ENCODE data around the gene MYO1F. TPM values are rescaled to one million over a fixed set of nuclear protein-coding genes. Genes with fewer than 3 reads are reported as not detected.

MYO1F gene
- total RNA-seq, 1 experiment from 2014 or later: 0.03 TPM

DNA sequence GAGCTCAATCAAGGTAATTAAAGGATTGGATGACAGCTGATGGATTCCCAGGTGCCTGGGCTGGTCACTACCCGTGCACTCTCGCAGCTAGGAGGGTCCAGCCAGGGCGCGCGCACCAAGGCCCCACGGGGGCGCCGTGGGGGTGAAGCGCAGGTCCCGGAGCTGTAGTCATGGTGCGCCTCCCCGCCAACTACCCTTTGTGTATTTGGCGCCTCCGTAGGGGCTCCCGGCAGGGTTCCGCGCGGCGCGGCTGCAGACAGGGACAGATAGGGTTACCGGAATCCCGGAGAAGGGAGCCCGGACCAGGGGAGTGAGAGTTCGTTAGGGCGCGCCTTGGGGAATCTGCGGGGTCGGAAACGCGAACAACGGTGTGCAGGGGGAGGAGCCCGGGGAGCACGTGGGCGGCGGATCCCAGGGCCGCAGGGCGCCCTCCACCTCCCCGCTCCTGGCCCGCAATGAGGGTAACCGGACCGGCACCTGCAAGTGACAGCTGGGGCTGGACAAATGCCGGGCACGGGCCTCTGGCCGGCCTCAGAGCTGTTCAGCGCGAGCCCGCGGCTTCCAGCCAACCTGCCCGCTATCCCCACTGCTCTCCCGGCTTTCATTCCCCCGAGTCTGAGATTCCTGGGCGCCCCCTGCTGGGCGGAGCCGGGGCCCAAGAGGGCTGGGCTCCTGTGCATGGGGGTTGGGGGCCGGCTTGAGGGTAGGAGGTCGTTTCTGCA, 71.4 kb downstream of the MYO1F start:
- in situ Hi-C loops (cut with HindIII; ENCODE audit: low pct_unique_long_range_greater_than_20kb, low sequenced_read_pairs): no loop called here
- DNase-seq (ENCODE audit: low read depth): peak; percentile 49

- no peak for DNase-seq (ENCODE audit: low read depth)
- in situ Hi-C loops (cut with HindIII; ENCODE audit: low pct_unique_long_range_greater_than_20kb, low sequenced_read_pairs): no loop called here
Observed at GRCh38 chr19:8504919-8505318, 72.3 kb downstream of the MYO1F start.

GRCh38 chr19:8504171-8504570, 73.1 kb downstream of the MYO1F start:
- in situ Hi-C loops (cut with HindIII; ENCODE audit: low pct_unique_long_range_greater_than_20kb, low sequenced_read_pairs): no loop called here
- DNase-seq (ENCODE audit: low read depth): no peak

DNA sequence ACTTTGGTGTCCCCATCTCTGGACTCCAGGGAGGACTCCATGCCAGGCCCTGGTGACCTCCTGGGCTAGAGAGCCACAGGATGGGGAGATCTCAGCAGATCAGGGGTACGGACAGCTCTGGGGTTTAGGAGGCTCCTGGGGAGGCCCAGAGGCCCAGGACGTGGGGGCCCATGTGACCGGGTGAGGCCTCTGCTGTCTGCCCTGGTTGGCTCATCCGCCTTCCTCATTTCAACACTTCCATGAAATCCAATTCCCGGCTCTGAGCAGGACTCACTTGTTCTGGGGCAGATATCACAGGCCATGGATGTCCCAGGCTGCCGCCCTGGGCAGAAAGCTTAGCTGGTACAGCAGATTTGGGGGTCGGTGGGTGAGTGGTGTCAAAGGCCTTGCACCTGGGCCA, 73.7 kb downstream of the MYO1F start:
- in situ Hi-C loops (cut with HindIII; ENCODE audit: low pct_unique_long_range_greater_than_20kb, low sequenced_read_pairs): no loop called here
- no peak for DNase-seq (ENCODE audit: low read depth)

DNA sequence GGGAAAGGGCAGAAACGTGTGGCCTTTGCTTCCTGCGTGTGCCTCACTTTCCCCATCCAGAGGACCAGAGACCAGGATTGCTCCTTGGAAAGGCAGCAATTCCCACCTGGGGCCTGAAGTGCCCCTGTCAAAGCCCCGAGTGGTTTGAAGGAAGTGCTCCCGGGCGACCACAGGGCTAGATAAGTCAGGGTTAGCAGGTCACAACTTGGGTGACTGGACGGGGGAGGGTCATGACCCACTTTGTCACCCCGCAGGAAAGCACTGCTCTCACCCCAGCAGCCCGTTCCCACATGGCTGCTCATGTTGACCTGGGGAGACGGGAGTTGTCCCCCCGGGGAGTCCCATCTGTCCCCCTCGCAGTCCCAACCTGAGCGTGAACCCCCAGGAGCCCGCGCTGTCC, 75.3 kb downstream of the MYO1F start:
- in situ Hi-C loops (cut with HindIII; ENCODE audit: low pct_unique_long_range_greater_than_20kb, low sequenced_read_pairs): no loop called here
- DNase-seq (ENCODE audit: low read depth): no peak

DNA sequence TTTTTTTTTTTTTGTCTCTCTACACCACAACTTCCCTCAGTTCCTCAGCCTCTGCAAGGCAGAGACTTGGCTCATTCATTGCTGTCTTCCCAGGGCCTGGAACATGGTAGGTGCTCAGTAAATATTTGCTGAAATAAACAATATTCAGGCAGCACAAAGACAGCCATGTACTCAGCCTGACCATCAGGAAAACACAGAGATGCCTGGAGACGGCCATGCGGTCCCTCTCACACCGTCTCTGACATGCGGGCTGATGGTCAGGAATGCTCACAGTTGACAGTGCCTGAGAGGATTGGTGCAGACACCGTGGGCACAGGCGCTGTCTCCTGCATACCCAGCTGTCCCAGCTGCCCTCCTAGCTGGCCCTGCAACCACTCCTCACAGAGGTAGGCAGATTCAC, 75.7 kb downstream of the MYO1F start:
- in situ Hi-C loops (cut with HindIII; ENCODE audit: low pct_unique_long_range_greater_than_20kb, low sequenced_read_pairs): no loop called here
- DNase-seq (ENCODE audit: low read depth): no peak

GRCh38 chr19:8500158-8500557, 77.1 kb downstream of the MYO1F start:
- in situ Hi-C loops (cut with HindIII; ENCODE audit: low pct_unique_long_range_greater_than_20kb, low sequenced_read_pairs): no loop called here
- no peak for DNase-seq (ENCODE audit: low read depth)

GRCh38 chr19:8499048-8499833, 78.0 kb downstream of the MYO1F start:
- in situ Hi-C loops (cut with HindIII; ENCODE audit: low pct_unique_long_range_greater_than_20kb, low sequenced_read_pairs): no loop called here
- DNase-seq (ENCODE audit: low read depth): no peak

- no peak for DNase-seq (ENCODE audit: low read depth)
- in situ Hi-C loops (cut with HindIII; ENCODE audit: low pct_unique_long_range_greater_than_20kb, low sequenced_read_pairs): no loop called here
Observed at GRCh38 chr19:8498295-8498694, 78.9 kb downstream of the MYO1F start.

DNA sequence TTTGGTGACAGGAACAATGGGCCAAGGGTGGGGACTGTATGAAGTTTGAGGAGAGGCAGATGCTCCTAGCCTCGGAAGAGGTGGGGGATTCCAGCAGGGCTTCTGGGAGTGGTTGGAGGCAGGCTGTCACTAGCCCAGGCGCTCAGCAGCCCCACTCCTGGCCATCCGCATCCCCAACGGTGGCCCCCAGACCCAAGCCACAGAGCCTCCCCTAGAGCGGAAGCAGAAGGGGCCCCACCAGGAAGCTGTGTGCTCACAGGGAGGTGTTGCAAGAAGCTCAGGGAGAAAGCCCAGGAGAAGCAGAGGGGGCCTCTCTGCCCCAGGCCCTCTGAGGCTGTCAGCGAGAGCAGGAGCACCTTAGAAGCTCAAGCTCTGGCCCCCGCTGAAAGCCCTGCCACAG, 83.1 kb downstream of the MYO1F start:
- DNase-seq (ENCODE audit: low read depth): no peak
- in situ Hi-C loops (cut with HindIII; ENCODE audit: low pct_unique_long_range_greater_than_20kb, low sequenced_read_pairs): no loop called here

GRCh38 chr19:8491574-8491973, 85.7 kb downstream of the MYO1F start:
- no peak for DNase-seq (ENCODE audit: low read depth)
- in situ Hi-C loops (cut with HindIII; ENCODE audit: low pct_unique_long_range_greater_than_20kb, low sequenced_read_pairs): no loop called here

DNA sequence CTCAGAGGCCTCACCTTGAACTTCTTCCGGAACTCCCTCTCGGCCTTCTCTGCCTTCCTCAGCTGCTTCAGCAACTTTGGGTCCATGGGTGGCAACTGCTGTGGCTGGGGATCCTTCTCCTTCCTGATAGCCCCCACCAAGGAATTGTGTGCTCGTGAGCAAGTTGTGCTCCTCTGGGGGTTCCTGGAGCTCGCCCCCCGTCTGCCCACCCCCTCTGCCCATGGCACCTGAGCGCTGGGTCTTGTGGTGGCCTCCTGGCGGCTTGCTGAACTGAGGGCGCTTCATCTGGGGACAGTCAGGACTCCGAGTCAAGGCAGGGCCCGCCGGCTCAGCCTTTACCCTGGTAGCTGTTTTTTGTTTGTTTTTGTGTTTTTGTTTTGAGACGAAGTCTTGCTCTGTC, 86.4 kb downstream of the MYO1F start:
- DNase-seq (ENCODE audit: low read depth): no peak
- in situ Hi-C loops (cut with HindIII; ENCODE audit: low pct_unique_long_range_greater_than_20kb, low sequenced_read_pairs): no loop called here

DNA sequence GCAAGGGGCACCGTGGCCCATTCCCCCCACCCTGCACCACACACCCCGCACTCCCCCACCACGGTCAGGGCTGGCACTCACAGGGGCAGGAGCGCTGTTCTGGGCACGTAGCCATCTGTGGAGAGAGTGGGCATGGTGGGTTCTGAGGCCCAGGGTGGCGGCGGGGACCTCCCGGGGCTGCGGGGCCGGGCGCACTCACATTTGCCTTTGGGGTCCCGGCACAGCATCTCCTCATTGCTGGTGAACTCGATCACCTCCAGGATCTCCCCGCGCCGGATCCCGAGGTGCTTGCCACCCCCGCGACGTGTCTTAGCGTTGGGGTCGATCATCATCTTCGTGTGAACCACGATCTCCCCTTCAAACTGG, 86.9 kb downstream of the MYO1F start:
- in situ Hi-C loops (cut with HindIII; ENCODE audit: low pct_unique_long_range_greater_than_20kb, low sequenced_read_pairs): no loop called here
- DNase-seq (ENCODE audit: low read depth): no peak

GRCh38 chr19:8489561-8490394, 87.5 kb downstream of the MYO1F start:
- in situ Hi-C loops (cut with HindIII; ENCODE audit: low pct_unique_long_range_greater_than_20kb, low sequenced_read_pairs): no loop called here
- no peak for DNase-seq (ENCODE audit: low read depth)

DNA sequence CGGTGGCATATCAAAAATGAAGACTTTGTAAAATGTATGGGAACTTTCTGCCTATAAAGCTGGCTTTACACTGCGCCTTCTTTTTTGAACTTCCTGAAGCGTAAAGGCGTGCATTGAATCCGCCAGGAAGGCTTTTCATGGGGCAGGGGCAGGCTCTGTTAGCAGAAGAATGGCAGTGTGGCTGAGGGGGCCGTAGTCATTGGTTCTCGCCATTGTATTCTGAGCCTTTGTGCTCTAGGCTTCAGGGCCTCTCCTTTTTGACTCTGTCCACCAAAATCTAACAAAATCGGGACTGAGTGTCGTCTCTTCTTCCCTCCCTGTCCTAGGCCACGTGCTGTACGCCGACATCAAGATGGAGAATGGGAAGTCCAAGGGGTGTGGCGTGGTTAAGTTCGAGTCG, 88.9 kb downstream of the MYO1F start:
- no peak for DNase-seq (ENCODE audit: low read depth)
- in situ Hi-C loops (cut with HindIII; ENCODE audit: low pct_unique_long_range_greater_than_20kb, low sequenced_read_pairs): no loop called here

GRCh38 chr19:8487137-8487851, 89.9 kb downstream of the MYO1F start:
- DNase-seq (ENCODE audit: low read depth): no peak
- in situ Hi-C loops (cut with HindIII; ENCODE audit: low pct_unique_long_range_greater_than_20kb, low sequenced_read_pairs): no loop called here

DNA sequence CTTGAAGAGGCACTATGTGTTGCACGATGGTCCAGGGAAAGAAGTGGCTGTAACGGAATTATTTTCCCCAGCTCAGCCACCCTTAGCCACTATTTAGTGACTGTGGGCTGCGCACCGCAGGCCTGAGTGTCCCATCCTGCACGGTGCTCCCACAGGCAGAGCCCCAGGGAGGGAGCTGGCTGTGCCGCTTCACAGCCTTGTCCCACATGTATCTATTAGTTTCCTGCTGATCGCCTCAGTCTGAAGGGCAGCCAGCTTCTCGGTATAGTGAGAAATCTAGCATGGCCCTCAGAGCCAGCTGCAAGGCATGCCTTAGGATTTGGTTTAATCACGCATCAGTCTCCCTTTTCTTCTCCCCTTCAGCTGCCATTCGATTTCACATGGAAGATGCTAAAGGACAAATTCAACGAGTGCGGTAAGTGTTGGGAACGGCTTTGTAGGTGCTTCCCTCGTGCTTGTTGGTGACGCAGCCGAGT, 90.5 kb downstream of the MYO1F start:
- DNase-seq (ENCODE audit: low read depth): no peak
- in situ Hi-C loops (cut with HindIII; ENCODE audit: low pct_unique_long_range_greater_than_20kb, low sequenced_read_pairs): no loop called here

GRCh38 chr19:8485561-8486371, 91.5 kb downstream of the MYO1F start:
- in situ Hi-C loops (cut with HindIII; ENCODE audit: low pct_unique_long_range_greater_than_20kb, low sequenced_read_pairs): no loop called here
- DNase-seq (ENCODE audit: low read depth): no peak

Data from Caki2 (cell line).